ENCODE measurements around the gene PITX3.

The PITX3 gene

DNA sequence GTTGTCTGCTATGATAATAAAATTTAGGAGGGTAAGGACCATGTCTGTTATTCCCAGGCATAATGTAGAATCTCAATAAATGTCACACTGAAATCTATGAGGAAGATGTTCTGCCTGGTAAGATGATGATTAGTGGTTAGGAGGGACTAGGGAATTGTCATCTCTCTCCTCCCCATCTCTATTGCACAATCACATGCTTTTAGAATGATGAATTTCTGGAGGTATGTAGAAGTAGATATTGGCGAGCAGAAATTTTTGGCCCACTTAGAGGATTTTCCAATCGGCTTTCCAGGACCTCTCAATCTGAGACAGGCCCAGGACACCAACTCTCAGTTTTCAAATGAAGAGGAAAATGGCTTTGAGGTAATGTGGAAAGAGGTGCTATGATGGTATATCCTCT is 2.0 kb upstream of the PITX3 start:
- Mint-ChIP-seq H3K27me3 (ENCODE audit: low read depth) (peaks cover 41% of the 10 kb centered on the region), H3K4me3 (peak overlapping the region; percentile 38), H3K36me3 (ENCODE audit: low read depth) (peaks cover 10% of the 10 kb centered on the region), H3K9me3 (no peaks in the 10 kb centered on the region), H3K4me1 (ENCODE audit: low read depth) (peaks cover 37% of the 10 kb centered on the region), H3K27ac (no peak overlapping the region)

DNA sequence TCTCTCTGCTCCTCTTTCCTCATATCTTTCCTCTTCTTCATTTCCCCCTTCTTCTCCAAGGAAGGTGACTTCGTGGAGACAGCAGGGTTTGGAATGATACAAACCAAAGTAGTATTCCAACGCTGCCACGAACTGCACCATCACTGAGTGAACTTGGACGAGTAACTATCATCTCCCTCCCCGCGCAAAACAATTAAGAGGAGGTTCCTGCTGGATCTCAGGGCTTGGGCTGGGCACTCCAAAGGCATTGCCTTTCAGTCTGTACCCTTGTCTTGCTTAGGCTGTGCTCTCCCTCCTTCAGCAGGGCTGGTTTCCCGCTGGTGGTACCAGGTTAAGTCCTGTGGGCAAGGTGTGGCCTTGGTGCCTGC is 790 bp upstream of the PITX3 start:
- peaks cover 49% of the 10 kb centered on the region for H3K27me3 Mint-ChIP-seq (ENCODE audit: low read depth)
- H3K9me3 Mint-ChIP-seq = no peaks in the 10 kb centered on the region
- H3K36me3 Mint-ChIP-seq (ENCODE audit: low read depth) = peaks cover 8% of the 10 kb centered on the region
- peaks cover 27% of the 10 kb centered on the region for H3K4me1 Mint-ChIP-seq (ENCODE audit: low read depth)
- H3K27ac Mint-ChIP-seq = peak overlapping the region; percentile 56
- peak overlapping the region; percentile 82 for H3K4me3 Mint-ChIP-seq

DNA sequence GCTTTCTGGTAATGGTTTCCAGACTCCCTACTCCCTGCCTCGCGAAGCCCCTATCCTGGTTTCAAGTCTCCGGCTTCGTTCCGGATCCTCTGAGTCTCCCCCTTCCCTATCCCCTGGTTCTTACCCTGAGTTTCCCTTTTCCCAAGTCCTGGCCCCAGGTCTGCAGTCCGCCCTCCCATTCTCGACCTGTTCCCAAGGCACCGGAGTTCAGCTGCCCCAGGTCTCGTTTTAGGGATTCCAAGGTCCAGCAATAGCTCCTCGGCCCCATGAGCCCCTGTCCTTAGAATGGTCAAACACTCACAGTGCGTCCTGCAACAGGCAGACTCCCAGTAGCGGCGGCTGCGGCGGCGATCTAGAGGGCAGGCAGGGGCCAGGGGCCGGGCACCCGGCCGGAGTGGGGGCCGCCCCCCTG is 274 bp downstream of the PITX3 start:
- Mint-ChIP-seq H3K36me3 (ENCODE audit: low read depth) (peaks cover 3% of the 10 kb centered on the region), H3K27ac (no peak overlapping the region), H3K27me3 (ENCODE audit: low read depth) (peaks cover 59% of the 10 kb centered on the region), H3K4me1 (ENCODE audit: low read depth) (peaks cover 17% of the 10 kb centered on the region), H3K4me3 (peak overlapping the region; percentile 52), H3K9me3 (no peaks in the 10 kb centered on the region)

DNA sequence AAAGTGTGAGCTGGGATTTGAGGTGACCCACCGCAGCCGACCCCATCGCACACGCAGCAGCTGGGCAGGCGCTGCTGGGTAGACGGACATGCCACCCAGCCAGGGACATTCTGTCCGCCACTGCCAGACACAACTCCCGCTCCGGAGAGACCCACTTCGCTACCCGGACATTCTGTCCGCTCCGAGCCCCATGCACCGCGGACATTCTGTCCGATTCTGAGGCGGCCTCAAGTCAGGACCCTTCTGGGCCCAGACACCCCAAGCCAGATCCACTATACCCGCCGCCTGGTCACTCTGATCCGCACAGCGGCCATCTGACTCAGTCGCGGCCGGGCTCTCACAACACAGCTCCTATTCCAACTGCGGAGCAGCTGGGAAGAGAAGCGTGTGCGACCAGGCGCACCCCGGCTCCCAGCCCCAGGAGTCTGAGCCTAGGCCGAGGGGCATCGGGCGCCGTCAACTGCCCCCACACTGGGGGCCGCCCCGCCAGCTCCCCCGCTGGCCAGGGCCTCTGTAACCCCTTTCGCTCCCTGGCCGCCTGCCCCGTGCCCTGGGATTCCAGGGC is 763 bp downstream of the PITX3 start:
- H3K4me1 Mint-ChIP-seq (ENCODE audit: low read depth) = peaks cover 17% of the 10 kb centered on the region
- no peaks in the 10 kb centered on the region for H3K9me3 Mint-ChIP-seq
- H3K36me3 Mint-ChIP-seq (ENCODE audit: low read depth) = peaks cover 2% of the 10 kb centered on the region
- no peak overlapping the region for H3K27ac Mint-ChIP-seq
- peaks cover 64% of the 10 kb centered on the region for H3K27me3 Mint-ChIP-seq (ENCODE audit: low read depth)
- peak overlapping the region; percentile 48 for H3K4me3 Mint-ChIP-seq

DNA sequence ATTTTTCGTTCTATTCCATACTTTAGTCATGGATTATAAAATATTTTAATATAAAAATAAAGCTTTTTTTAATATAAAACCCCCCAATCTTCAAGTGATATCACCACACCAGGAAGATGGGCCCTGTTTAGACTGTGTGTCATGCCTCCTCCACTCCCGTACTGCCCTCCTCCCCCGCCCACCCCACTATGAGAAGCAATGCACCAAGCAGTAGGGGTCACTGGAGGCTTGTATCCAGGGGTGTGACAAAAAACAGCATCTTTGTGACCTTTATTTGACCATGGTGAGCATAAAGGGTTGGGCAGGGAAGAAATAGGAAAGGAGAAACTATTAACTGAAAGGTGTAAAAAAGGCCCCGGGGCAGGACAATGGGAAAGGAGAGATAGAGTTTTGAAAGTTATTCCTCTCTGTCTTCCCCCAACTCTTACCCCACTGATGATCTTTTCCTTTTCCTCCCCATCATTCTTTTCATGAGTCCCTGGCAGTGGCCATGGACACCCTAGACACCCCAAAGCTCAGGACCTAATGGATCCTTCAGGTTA is 3.5 kb downstream of the PITX3 start:
- Mint-ChIP-seq H3K4me1 (ENCODE audit: low read depth) (peaks cover 11% of the 10 kb centered on the region), H3K36me3 (ENCODE audit: low read depth) (peaks cover 2% of the 10 kb centered on the region), H3K27me3 (ENCODE audit: low read depth) (peaks cover 82% of the 10 kb centered on the region), H3K27ac (no peak overlapping the region), H3K4me3 (no peak overlapping the region), H3K9me3 (no peaks in the 10 kb centered on the region)

DNA sequence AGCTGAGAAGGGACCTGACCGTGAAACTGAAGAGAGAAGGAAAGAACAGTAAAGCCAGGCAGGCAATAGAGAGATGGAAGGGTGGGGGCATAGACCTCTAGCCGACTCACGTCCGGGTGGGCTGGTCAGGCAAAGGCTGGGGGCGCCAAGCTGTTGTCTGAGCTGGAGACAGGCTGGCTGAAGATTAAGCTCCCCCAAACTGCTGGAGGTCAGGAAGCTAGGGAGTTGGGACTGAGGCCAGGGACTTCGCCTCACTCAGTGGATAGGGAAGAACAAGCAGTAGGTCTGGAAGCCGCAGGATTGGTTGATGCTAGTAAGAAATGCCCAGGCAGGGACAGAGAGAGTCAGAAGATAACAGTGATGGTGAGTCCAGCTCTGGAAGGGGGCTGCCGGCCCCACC is 5.3 kb downstream of the PITX3 start:
- H3K27ac Mint-ChIP-seq = no peak overlapping the region
- peaks cover 79% of the 10 kb centered on the region for H3K27me3 Mint-ChIP-seq (ENCODE audit: low read depth)
- H3K4me1 Mint-ChIP-seq (ENCODE audit: low read depth) = peaks cover 3% of the 10 kb centered on the region
- no peaks in the 10 kb centered on the region for H3K9me3 Mint-ChIP-seq
- no peak overlapping the region for H3K4me3 Mint-ChIP-seq
- H3K36me3 Mint-ChIP-seq (ENCODE audit: low read depth) = no peaks in the 10 kb centered on the region

DNA sequence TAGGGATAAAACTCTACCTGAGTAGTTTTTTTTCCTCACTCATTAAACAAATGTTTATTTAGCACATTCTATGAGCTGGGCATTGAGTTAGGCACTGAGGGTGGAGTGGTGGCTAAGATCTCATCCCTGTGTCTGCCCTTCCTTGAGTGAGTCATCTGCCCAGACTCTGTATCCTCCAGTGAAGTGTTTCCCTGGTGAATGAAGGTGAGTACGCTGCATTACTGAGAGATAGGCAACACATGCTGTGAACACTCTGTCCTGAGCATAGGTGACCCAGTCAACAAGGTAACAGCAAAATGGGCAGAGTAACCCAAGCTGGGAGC is 5.8 kb downstream of the PITX3 start:
- Mint-ChIP-seq H3K27ac (no peak overlapping the region), H3K27me3 (ENCODE audit: low read depth) (peaks cover 74% of the 10 kb centered on the region), H3K4me1 (ENCODE audit: low read depth) (peaks cover 1% of the 10 kb centered on the region), H3K9me3 (no peaks in the 10 kb centered on the region), H3K4me3 (no peak overlapping the region), H3K36me3 (ENCODE audit: low read depth) (no peaks in the 10 kb centered on the region)

DNA sequence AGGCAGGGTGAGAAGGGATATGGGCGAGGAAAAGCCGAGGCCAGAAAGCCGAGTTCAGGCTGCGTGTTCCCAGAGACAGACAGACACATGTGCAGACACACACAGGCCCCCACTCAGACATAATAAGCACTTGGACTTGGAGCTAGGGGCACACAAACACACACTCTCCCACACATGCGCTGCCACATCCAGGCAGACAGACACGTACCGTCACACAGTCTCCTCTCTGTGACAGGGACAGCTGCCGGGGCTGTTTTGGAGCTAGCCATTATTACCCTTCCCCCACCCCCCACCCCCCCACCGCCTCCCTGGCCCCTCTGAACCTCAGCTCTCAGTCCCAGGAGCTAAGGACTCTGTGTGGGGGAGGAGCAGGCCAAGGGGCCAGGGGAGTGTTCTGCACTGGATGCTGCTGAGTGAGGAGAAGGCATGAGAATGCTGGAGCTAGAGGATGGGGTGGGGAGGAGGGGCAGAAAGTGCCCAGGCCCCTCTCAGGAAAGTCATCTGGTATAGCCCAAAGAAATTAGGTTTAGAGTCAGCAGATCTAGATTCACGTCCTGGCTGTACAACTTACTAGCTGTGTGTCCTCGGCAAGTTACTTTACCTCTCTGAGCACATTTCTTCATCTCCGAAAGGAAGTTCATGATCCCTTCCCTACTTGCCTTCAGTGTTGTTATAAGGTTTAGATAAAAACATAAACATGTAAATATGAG is 6.3 kb downstream of the PITX3 start:
- Mint-ChIP-seq H3K4me3 (no peak overlapping the region), H3K27ac (no peak overlapping the region), H3K27me3 (ENCODE audit: low read depth) (peaks cover 69% of the 10 kb centered on the region), H3K36me3 (ENCODE audit: low read depth) (no peaks in the 10 kb centered on the region), H3K4me1 (ENCODE audit: low read depth) (peaks cover 2% of the 10 kb centered on the region), H3K9me3 (no peaks in the 10 kb centered on the region)

DNA sequence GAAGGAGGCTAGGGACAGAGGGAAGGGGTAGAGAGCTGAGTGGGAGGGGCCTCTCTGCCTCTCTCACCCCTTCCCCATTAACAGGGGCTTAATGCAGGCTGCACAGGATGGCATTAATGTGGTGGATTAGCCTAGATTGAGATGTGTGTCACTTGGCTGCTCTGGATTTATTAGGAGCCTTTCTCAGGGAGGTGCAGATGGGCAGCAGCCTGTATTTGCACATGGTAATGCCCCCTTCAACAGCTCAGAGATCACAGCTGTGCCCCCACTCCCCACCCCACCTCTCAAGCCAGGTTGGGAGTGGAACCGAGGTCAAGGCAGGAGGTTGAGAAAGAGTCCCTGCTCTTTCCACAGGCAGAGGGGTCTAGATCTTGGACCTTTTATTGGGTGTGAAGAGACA is 7.3 kb downstream of the PITX3 start:
- H3K4me1 Mint-ChIP-seq (ENCODE audit: low read depth) = peaks cover 8% of the 10 kb centered on the region
- peaks cover 69% of the 10 kb centered on the region for H3K27me3 Mint-ChIP-seq (ENCODE audit: low read depth)
- H3K4me3 Mint-ChIP-seq = no peak overlapping the region
- no peak overlapping the region for H3K27ac Mint-ChIP-seq
- no peaks in the 10 kb centered on the region for H3K9me3 Mint-ChIP-seq
- no peaks in the 10 kb centered on the region for H3K36me3 Mint-ChIP-seq (ENCODE audit: low read depth)

DNA sequence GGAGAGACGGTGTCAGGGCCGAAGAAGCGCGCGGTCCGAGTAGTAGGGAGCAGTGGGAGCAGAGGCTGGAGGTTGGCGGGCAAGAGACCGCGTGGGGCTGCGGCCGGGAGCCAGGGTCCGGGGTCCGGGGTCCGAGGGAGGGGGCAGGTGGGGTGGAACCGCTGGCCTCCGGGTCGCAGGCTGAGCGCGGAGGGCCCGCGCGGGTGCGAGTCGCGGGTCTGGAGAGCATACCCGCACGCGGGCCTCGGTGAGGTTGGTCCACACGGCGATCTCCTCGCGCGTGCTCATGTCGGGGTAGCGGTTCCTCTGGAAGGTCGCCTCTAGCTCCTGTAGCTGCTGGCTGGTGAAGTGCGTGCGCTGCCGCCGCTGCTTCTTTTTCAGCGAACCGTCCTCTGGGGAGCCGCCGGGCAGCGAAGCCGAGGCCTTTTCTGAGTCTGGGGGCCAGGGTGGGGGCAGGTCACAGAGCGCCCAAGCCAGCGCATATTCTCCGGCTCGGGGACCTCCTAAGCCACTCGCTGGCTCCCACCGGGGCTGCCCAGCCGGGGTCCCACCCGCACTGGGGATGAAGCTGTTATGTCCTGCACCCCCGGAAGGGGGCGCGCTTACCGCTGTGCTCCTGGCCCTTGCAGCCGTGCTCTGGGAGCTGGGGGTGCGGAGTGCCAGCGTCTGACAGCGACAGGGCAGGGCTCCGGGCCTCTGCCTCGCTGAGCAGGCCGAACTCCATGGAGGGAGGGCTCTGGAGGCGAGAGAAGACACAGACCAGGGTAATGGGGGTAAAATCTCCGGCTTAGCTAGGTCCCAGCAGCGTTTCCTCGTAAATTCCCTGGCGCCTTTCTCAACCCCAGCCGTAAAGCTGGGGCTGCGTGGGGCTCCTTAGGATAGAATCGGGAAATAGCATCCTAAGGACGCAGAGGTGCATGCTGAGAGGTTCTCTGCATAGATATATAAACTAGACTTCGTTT is 9.7 kb downstream of the PITX3 start:
- H3K4me3 Mint-ChIP-seq = peak overlapping the region; percentile 61
- no peaks in the 10 kb centered on the region for H3K9me3 Mint-ChIP-seq
- H3K4me1 Mint-ChIP-seq (ENCODE audit: low read depth) = peaks cover 8% of the 10 kb centered on the region
- peaks cover 73% of the 10 kb centered on the region for H3K27me3 Mint-ChIP-seq (ENCODE audit: low read depth)
- H3K36me3 Mint-ChIP-seq (ENCODE audit: low read depth) = no peaks in the 10 kb centered on the region
- H3K27ac Mint-ChIP-seq = no peak overlapping the region

DNA sequence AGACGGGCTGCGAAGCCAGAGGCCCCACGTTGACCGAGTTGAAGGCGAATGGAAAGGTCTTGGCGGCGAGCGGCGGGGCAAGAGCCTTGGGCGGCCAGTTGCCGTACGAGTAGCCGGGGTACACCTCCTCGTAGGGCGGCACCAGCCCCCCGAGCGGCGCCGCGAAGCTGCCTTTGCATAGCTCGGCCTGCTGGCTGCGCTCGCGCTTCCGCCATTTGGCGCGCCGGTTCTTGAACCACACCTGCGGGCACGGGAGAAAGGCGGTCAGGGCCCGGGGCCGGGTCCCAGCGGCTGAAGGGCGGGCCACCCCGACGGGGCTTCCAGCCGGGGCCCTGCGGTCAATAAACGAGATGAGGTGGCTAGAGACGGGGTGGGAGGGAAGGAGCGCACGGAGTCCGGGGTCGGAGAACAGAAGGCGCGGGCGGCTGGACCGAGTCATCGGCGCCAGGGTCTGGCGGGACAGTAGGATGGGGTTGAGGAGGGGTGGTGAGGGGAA is 10.4 kb downstream of the PITX3 start:
- H3K27ac Mint-ChIP-seq = no peak overlapping the region

DNA sequence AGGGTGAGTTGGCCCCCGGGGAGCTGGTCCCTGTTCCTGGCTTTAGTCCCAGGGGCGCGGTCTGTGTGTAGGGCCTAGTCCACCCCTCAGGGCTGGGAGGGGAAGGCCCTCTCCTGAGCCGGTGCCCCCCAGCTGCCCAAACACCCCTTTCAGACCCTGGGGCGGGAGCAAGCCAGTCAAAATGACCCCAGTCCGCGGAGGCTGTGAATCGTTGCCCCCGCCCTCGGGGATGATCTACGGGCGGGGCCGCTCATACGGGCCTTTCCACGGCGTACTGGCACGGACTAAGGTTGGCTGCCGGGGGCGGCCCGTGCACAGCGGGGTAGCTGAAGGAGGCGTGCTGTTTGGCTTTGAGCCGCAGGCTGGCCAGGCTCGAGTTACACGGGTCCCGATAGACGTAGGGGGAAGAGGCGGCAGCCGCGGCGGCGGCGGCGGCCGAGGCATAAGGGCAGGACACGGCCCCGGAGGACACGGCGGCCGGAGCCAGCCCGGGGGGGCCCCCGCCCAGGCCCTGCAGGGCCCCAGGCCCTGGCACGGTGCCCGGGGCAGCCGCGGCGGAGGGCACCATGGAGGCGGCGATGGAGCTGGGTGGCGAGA is 10.9 kb downstream of the PITX3 start:
- H3K4me3 Mint-ChIP-seq = peak overlapping the region; percentile 76
- H3K27ac Mint-ChIP-seq = no peak overlapping the region
- no peaks in the 10 kb centered on the region for H3K36me3 Mint-ChIP-seq (ENCODE audit: low read depth)
- peaks cover 19% of the 10 kb centered on the region for H3K4me1 Mint-ChIP-seq (ENCODE audit: low read depth)
- no peaks in the 10 kb centered on the region for H3K9me3 Mint-ChIP-seq
- H3K27me3 Mint-ChIP-seq (ENCODE audit: low read depth) = peaks cover 69% of the 10 kb centered on the region

More for the DNA sequence above, 10.4 kb downstream of the PITX3 start:
- Mint-ChIP-seq H3K4me1 (ENCODE audit: low read depth) (peaks cover 15% of the 10 kb centered on the region), H3K9me3 (no peaks in the 10 kb centered on the region), H3K36me3 (ENCODE audit: low read depth) (no peaks in the 10 kb centered on the region), H3K4me3 (peak overlapping the region; percentile 61), H3K27me3 (ENCODE audit: low read depth) (peaks cover 73% of the 10 kb centered on the region)

DNA sequence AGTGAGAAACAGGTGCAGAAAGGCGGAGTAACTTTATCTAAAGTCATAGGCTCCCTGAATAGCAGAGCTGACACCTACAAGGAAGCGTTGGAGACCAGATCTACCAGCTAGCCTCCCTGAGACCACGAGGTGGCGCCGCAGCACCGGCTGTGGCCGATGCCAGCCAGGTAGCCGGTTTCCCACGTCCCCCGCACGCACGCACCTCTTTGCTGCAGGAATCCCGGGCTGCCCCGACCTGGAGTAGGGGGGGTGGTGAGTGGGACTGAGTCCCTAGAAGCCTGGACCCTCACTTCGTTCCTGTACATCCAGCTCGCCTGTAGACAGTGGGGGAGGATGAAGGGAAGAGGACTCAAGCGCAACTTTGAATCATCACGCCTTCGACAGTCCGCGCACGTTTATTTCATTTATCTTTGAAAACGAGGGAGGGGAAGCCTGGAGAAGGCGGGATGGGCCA is 11.5 kb downstream of the PITX3 start:
- Mint-ChIP-seq H3K36me3 (ENCODE audit: low read depth) (no peaks in the 10 kb centered on the region), H3K4me1 (ENCODE audit: low read depth) (peaks cover 19% of the 10 kb centered on the region), H3K27ac (no peak overlapping the region), H3K27me3 (ENCODE audit: low read depth) (peaks cover 64% of the 10 kb centered on the region), H3K9me3 (no peaks in the 10 kb centered on the region), H3K4me3 (peak overlapping the region; percentile 76)

DNA sequence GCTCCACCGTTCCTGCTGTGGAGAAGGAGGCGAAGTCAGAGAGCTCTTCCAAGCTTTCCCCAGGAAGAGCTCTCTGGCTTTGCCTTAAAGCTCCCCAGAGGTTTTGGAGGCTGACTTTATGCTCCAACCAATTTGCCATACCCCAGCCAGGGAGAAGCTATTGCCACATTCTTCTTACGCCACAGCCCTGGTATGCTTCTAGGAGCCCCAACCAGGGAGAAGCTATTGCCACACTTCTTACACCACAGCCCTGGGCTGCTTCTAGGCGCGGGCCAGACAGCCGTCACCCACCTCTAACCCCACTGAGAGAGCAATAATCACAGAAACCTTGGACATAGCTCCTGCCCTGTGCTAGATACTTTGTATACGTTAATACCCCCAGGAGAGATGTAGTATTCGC is 14.3 kb downstream of the PITX3 start:
- no peaks in the 10 kb centered on the region for H3K36me3 Mint-ChIP-seq (ENCODE audit: low read depth)
- peaks cover 19% of the 10 kb centered on the region for H3K4me1 Mint-ChIP-seq (ENCODE audit: low read depth)
- no peak overlapping the region for H3K27ac Mint-ChIP-seq
- no peak overlapping the region for H3K4me3 Mint-ChIP-seq
- H3K27me3 Mint-ChIP-seq (ENCODE audit: low read depth) = peaks cover 58% of the 10 kb centered on the region
- no peaks in the 10 kb centered on the region for H3K9me3 Mint-ChIP-seq

All from T-helper 1 cell treated with Interleukin-12 subunit alpha and Interleukin-12 subunit beta and Interleukin-4 antibody, amounts not matched to agents 30 μg/mL and 1 μg/mL, for 36 hours (primary cell).